GM12873 (cell line): Measurements from ENCODE around the gene LRPAP1.

Experiments
- CTCF ChIP-seq: IDR thresholded peaks from 2 replicates; pipeline ENCODE4 v1.5.1; 2012; ENCODE audit warnings: low read depth, mild to moderate bottlenecking, moderate library complexity, low read length, control low read depth; ENCODE audit not compliant: insufficient read depth; ENCODE audit errors: missing control alignments

LRPAP1 gene

GRCh38 chr4:3525532-3526430 is 6.4 kb downstream of the LRPAP1 start:
- TF ChIP-seq CTCF: no peak

DNA sequence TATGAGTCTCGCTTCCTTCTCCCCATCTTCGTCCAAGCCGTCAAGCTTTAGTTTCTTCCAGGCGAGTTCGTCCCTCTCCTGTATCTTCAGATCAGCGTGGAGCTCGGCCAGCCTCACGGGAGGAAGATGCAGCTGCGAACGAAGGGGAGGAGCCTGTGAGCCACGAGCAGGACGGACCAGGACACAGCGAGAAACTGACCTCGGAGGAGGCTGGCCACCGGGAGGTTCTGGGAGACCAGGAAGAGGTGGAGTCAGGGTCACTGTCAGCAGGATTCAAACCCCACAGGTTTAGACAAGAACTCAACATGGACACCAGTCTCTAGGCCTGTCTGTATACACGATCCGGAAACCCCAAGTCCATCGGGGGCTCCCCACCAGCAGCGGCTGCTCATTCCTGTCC is 7.3 kb downstream of the LRPAP1 start:
- TF ChIP-seq CTCF: no peak

- TF ChIP-seq CTCF: no peak
These were observed 7.9 kb downstream of the LRPAP1 start for GRCh38 chr4:3524349-3524748.

GRCh38 chr4:3523628-3524221 is 8.5 kb downstream of the LRPAP1 start:
- no peak for TF ChIP-seq CTCF

DNA sequence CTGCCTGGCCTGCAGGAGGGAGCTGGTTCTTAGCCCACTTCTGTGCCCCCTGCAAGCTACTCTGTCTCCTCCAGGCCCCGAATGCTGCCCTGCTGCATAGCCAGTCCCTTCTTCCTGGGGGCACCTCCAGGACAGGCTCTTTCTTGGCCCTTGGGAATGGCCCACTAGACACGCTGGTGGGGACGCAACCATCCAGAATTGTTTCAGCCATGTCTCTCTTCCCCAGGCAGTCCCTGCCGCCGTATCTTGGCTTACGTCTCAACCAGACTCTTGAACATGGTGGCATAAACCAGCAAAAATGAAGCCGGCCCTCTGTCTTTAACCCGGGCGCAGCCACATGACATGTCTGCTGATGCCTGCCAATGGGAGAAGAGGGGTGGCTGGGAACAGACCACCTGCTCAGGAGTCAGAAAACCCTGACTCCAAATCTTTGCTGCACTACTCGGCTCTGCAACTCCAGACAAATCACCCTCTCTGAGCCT is 9.0 kb downstream of the LRPAP1 start:
- TF ChIP-seq CTCF: no peak

DNA sequence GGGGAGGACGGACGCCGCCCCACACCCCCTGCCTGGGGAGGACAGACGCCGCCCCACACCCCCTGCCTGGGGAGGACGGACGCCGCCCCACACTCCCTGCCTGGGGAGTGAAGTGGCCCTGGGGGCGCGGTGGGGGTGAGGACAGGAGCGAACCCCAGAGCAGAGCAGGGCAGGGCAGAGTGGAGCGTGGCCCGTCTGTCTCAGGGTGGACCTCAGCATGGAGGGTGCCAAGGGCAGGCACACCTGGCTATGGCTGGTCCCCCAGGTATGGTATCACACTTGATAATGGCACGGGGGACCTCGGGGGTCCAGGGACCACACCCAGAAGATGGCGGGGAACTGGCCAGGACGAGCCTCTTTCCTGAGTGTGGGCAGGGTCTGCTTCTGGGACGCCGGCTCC is 9.6 kb downstream of the LRPAP1 start:
- TF ChIP-seq CTCF: no peak

DNA sequence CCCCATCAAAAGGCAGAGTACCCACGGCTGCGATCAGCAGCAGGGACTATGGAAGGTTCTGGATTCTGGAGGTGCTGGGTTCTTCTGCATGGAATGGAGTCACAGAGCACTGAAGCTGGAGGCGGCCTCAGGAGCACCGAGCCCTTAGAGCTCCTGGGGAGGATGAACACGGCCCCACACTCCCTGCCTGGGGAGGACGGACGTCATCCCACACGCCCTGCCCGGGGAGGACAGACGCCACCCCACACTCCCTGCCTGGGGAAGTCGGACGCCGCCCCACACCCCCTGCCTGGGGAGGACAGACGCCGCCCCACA is 9.9 kb downstream of the LRPAP1 start:
- no peak for TF ChIP-seq CTCF
